Lower leg skin (tissue), 3 donors: ENCODE data around the gene PCDHGB6.

Source experiments
- CTCF ChIP-seq, 3 donors: fragments of 450-650 bp; IDR thresholded peaks; one replicate each; pipeline ENCODE4 v1.5.1; 2016; ENCODE audit warnings: antibody characterized with exemption in 3 of 3, mild to moderate bottlenecking in 3 of 3, moderate library complexity in 2 of 3
- POLR2A ChIP-seq, 2 donors: fragments of 450-650 bp; IDR thresholded peaks; one replicate each; pipeline ENCODE4 v1.6.1; 2016 to 2017; ENCODE audit warnings: antibody characterized with exemption in 2 of 2, mild to moderate bottlenecking in 1 of 2, moderate library complexity in 1 of 2

GRCh38 chr5:141403387-141403786 is 4.4 kb upstream of the PCDHGB6 start:
- TF ChIP-seq CTCF (IDR thresholded peaks at IDR 0.05) = no peak
- TF ChIP-seq POLR2A (IDR thresholded peaks at IDR 0.05) = no peak
